GM12865 (cell line): Measurements from ENCODE around the gene TRAPPC3L.

Experiments
- DNase-seq: peaks from one replicate; pipeline ENCODE4 v3.0.0; 2010; ENCODE audit warnings: low read depth
- H3K4me3 ChIP-seq: 2 replicates; pipeline ENCODE4 v1.5.1; 2011; ENCODE audit warnings: mild to moderate bottlenecking, low read depth, low read length, control low read depth
- CTCF ChIP-seq: IDR thresholded peaks from 2 replicates; pipeline ENCODE4 v1.5.1; 2011; ENCODE audit warnings: low read length, control low read depth, low read depth, inconsistent platforms; ENCODE audit not compliant: insufficient read depth; ENCODE audit errors: missing control alignments

Gene TRAPPC3L

GRCh38 chr6:116472706-116473105, 72.8 kb downstream of the TRAPPC3L start:
- no peak for DNase-seq
- no peak overlapping the region for H3K4me3 ChIP-seq
- TF ChIP-seq CTCF, result no peak

GRCh38 chr6:116471531-116471930, 74.0 kb downstream of the TRAPPC3L start:
- H3K4me3 ChIP-seq, result no peak overlapping the region
- no peak for TF ChIP-seq CTCF
- DNase-seq, result no peak

GRCh38 chr6:116468293-116468692, 77.2 kb downstream of the TRAPPC3L start:
- H3K4me3 ChIP-seq, result no peak overlapping the region
- DNase-seq, result no peak
- no peak for TF ChIP-seq CTCF

GRCh38 chr6:116467514-116467913, 78.0 kb downstream of the TRAPPC3L start:
- no peak for TF ChIP-seq CTCF
- no peak overlapping the region for H3K4me3 ChIP-seq
- DNase-seq, result no peak

GRCh38 chr6:116467096-116467495, 78.4 kb downstream of the TRAPPC3L start:
- DNase-seq, result no peak
- TF ChIP-seq CTCF, result no peak
- no peak overlapping the region for H3K4me3 ChIP-seq

GRCh38 chr6:116465246-116465645, 80.2 kb downstream of the TRAPPC3L start:
- no peak for TF ChIP-seq CTCF
- DNase-seq, result no peak
- H3K4me3 ChIP-seq, result no peak overlapping the region

GRCh38 chr6:116463301-116463700, 82.2 kb downstream of the TRAPPC3L start:
- no peak overlapping the region for H3K4me3 ChIP-seq
- no peak for DNase-seq
- TF ChIP-seq CTCF, result no peak
